HEK293T (cell line): Measurements from ENCODE around the gene OGFOD2.

Source experiments
- ARNT ChIP-seq: fragments of 450-650 bp; IDR thresholded peaks from 2 replicates; pipeline ENCODE4 v1.6.1; 2017; ENCODE audit warnings: mild to moderate bottlenecking
- FOXA1 ChIP-seq: fragments of 450-650 bp; IDR thresholded peaks from 2 replicates; pipeline ENCODE4 v1.6.1; 2016; ENCODE audit warnings: mild to moderate bottlenecking
- FOXM1 ChIP-seq: fragments of 450-650 bp; IDR thresholded peaks from 2 replicates; pipeline ENCODE4 v1.6.1; 2017; ENCODE audit warnings: mild to moderate bottlenecking, borderline replicate concordance
- PKNOX1 ChIP-seq: fragments of 450-650 bp; IDR thresholded peaks from 2 replicates; pipeline ENCODE4 v1.6.1; 2016

DNA sequence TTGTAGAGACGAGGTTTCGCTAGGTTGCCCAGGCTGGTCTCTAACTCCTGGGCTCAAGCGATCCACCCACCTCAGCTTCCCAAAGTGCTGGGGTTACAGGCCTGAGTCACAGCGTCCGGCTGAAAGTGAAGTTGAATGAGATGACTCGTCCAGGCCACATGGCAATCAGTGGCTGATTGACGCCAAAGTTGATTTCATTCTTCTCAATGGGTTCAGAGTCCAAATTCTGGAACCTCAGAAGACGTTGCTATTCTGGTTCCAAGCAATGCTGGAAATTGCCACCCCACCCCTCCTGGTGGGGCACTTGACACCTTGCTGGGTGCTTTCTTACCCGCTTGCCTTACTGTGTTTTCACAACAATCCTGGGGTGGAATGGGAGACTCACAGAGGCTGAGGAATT is 23.6 kb upstream of the OGFOD2 start:
- no peak for TF ChIP-seq ARNT
- no peak for TF ChIP-seq PKNOX1
- no peak for TF ChIP-seq FOXM1
- no peak for TF ChIP-seq FOXA1
